BE2C (cell line): ENCODE results near the gene KCTD20.
"Not testable (repeated sequence)": the region's sequence is repeated elsewhere in the genome, so short reads cannot be mapped to it uniquely, and the experiment has no call there.

Source experiments
- DNase-seq: peaks from one replicate; pipeline ENCODE4 v3.0.0-alpha.2; 2020
- H3K27me3 ChIP-seq: fragments of 250-450 bp; sonication (Bioruptor Pico); 2 replicates; pipeline ENCODE4 v1.5.1; 2020; ENCODE audit warnings: mild to moderate bottlenecking
- H3K36me3 ChIP-seq: fragments of 250-450 bp; sonication (Bioruptor Pico); 2 replicates; pipeline ENCODE4 v1.5.1; 2020; ENCODE audit warnings: mild to moderate bottlenecking
- H3K4me1 ChIP-seq: fragments of 250-450 bp; sonication (Bioruptor Pico); 2 replicates; pipeline ENCODE4 v1.5.1; 2020
- H3K4me3 ChIP-seq: 2 replicates; pipeline ENCODE4 v1.5.1; 2011; ENCODE audit warnings: low read depth, low read length
- H3K9me3 ChIP-seq: fragments of 250-450 bp; sonication (Bioruptor Pico); 2 replicates; pipeline ENCODE4 v1.5.1; 2020
- TF ChIP-seq, protein P1 (sequence below): IDR thresholded peaks from 2 replicates; pipeline ENCODE4 v1.5.1; 2012; ENCODE audit warnings: mild to moderate bottlenecking, low read depth, low read length

The KCTD20 gene

DNA sequence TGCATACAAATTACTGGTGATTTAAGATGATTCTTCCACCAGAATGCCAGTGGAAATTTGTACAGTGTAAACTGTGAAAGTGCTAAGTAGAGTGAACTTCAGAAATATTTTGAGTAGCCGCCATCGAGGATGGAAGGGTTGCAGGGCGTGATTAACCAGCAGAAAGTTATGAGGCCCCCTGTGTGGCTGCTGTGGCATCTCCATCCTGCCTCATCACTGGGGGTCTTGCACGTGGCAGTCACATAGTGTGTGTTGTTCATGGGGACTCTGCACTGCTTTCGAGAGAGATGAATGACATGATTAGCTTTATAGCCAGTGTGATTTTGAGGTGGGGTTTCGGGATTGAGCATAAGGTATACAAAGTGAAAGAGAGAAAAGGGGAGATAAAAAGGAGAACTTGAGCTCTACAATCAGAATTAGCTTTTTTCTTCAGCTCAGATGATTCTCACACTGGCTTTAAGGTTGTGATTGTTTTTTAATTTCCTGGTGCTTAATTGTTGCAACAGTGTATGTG is 26.4 kb downstream of the KCTD20 start:
- H3K9me3 ChIP-seq, result no peaks in the 10 kb centered on the region
- H3K4me1 ChIP-seq, result peaks cover 3% of the 10 kb centered on the region; the same call in 1 of the 2 replicates
- peaks cover 27% of the 10 kb centered on the region for H3K36me3 ChIP-seq
- TF ChIP-seq, protein P1, sequence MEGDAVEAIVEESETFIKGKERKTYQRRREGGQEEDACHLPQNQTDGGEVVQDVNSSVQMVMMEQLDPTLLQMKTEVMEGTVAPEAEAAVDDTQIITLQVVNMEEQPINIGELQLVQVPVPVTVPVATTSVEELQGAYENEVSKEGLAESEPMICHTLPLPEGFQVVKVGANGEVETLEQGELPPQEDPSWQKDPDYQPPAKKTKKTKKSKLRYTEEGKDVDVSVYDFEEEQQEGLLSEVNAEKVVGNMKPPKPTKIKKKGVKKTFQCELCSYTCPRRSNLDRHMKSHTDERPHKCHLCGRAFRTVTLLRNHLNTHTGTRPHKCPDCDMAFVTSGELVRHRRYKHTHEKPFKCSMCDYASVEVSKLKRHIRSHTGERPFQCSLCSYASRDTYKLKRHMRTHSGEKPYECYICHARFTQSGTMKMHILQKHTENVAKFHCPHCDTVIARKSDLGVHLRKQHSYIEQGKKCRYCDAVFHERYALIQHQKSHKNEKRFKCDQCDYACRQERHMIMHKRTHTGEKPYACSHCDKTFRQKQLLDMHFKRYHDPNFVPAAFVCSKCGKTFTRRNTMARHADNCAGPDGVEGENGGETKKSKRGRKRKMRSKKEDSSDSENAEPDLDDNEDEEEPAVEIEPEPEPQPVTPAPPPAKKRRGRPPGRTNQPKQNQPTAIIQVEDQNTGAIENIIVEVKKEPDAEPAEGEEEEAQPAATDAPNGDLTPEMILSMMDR, result no peak
- no peak for DNase-seq
- H3K27me3 ChIP-seq, result no peaks in the 10 kb centered on the region
- no peak overlapping the region for H3K4me3 ChIP-seq

DNA sequence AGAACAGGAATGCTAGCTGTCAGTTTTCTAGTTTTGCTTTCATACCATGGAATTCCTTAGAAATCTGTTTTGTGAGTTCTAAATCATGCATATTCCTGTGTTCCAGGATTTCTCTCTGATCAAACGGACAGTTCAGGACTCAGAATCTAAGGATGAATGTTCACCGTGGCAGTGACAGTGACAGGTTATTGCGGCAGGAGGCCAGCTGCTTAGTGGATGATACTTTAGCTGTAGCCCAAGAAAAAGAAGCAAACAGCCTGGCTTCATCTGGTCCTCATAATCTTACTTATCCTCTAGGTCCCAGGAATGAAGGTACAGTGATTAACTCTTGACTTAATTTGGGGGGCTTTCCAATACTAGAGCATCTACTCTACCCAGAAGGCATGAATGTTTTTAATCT is 27.1 kb downstream of the KCTD20 start:
- Histone ChIP-seq H3K4me1 (peaks cover 3% of the 10 kb centered on the region; the same call in 1 of the 2 replicates), H3K27me3 (no peaks in the 10 kb centered on the region), H3K36me3 (peaks cover 33% of the 10 kb centered on the region), H3K9me3 (no peaks in the 10 kb centered on the region), H3K4me3 (no peak overlapping the region)
- TF ChIP-seq, protein P1, result no peak
- no peak for DNase-seq

DNA sequence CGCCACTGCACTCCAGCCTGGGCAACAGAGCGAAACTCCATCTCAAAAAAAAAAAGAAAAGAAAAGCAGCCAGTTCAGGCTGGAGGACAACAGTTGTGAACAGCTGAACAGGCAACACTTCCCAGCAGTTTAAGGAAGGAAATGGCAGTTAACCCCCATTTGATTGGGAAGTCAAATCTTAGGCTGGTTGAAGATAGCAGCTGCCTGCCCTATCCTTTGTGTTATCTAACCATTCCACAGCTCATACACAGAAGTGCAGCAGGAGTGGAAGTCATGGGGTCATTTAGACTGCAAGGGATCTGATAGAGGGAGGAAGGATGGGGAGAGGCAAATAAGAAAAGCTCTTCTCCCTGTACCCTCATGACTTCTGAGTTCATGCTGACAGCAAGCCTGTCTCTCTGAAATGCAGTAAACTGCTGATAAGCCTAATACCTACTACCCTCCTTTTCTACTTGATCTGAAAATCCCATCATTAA is 35.3 kb downstream of the KCTD20 start:
- Histone ChIP-seq H3K27me3 (no peaks in the 10 kb centered on the region), H3K9me3 (no peaks in the 10 kb centered on the region), H3K4me3 (no peak overlapping the region), H3K4me1 (no peaks in the 10 kb centered on the region), H3K36me3 (peaks cover 54% of the 10 kb centered on the region)
- TF ChIP-seq, protein P1, result no peak
- DNase-seq, result no peak

DNA sequence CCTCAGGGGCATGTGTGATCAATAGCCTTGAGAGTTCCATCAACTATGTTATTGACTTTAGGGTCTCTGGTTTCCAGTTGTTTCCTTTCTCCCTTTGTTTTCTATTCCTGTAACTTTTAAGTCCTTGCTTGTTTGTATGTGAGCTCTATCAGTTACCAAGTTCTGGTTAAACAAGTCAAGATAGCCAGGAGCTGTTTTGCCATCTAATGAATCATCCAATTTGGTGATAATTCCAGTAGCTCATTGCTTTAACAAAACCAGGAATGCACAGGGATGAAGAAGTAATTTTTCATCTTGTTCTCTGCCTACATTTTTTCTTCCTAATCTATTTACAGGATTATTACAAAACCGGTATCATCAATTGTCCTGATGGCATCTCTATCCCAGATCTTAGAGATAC is 36.5 kb downstream of the KCTD20 start:
- peaks cover 55% of the 10 kb centered on the region for H3K36me3 ChIP-seq
- no peaks in the 10 kb centered on the region for H3K27me3 ChIP-seq
- DNase-seq, result no peak
- no peaks in the 10 kb centered on the region for H3K4me1 ChIP-seq
- no peaks in the 10 kb centered on the region for H3K9me3 ChIP-seq
- H3K4me3 ChIP-seq, result no peak overlapping the region
- TF ChIP-seq, protein P1, result no peak

DNA sequence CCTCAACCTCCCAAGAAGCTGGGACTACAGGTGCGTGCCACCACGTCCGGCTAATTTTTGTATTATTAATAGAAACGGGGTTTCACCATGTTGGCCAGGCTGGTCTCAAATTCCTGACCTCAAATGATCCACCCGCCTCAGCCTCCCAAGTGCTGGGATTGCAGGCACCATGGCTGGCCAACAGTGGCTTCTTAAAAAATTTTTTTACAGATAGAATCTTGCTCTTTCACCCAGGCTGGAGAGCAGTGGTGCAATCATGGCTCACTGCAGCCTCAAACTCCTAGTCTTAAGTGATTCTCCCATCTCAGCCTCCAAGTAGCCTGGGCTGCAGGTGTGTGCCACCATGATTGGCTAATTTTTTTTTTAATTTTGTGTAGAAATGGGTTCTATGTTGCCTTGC is 40.5 kb downstream of the KCTD20 start:
- DNase-seq, H3K9me3 ChIP-seq, H3K4me1 ChIP-seq, H3K27me3 ChIP-seq, H3K4me3 ChIP-seq: not testable (repeated sequence)
- peaks cover 80% of the 10 kb centered on the region for H3K36me3 ChIP-seq

DNA sequence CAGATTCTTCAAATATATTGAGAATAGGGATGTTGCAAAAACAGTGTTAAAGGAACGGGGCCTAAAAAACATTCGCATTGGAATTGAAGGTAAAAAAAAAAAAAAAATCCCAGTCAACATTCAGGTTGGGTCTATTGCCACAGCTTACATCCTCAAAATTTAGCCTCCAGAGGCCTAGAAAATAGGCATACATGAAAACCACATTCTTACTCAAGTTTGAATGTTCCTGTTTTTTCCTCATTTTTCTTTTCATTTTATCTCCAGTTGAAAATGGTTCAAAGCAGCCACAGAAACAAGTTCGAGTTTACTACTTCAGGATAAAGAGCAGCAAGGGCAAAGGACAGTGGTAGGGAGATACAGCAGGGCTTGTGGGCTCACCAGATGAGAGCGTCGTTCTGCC is 41.9 kb downstream of the KCTD20 start:
- no peaks in the 10 kb centered on the region for H3K27me3 ChIP-seq
- H3K9me3 ChIP-seq, result no peaks in the 10 kb centered on the region
- no peaks in the 10 kb centered on the region for H3K4me1 ChIP-seq
- peaks cover 75% of the 10 kb centered on the region for H3K36me3 ChIP-seq
- DNase-seq, result no peak
- TF ChIP-seq, protein P1, result no peak
- no peak overlapping the region for H3K4me3 ChIP-seq

DNA sequence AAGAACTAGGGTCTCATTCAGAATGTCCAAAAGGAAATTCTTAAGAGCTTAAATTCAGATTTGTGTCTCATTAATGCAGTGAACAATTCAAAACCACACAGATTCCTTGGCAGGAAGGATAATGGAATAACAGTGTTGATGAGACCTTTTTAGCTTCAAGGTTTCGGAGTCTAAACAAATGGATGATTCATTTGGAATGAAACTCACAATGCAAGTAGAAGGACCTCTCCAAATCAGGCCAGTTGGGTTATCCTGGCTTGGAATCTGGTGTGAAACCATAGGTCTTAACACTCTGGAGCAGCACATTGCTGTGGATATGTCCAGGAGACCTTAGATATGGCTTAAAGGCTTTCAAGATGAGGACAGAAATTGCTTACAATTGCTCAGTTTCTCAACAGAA is 44.9 kb downstream of the KCTD20 start:
- Histone ChIP-seq H3K27me3 (no peaks in the 10 kb centered on the region), H3K9me3 (no peaks in the 10 kb centered on the region), H3K4me3 (no peak overlapping the region), H3K4me1 (no peaks in the 10 kb centered on the region), H3K36me3 (peaks cover 49% of the 10 kb centered on the region)
- DNase-seq, result no peak
- TF ChIP-seq, protein P1, result no peak
